NCI-H1694 treated with DMSO at 0.1 percent for 48 hours (cell line): ENCODE data around the gene CACNA1C.

ENCODE experiments used
- DNase-seq: peaks from one replicate; lab custom pipeline; 2025; lab: John Stamatoyannopoulos, UW

The CACNA1C gene

GRCh38 chr12:2553388-2554126 lies 500.8 kb downstream of the CACNA1C start:
- no peak for DNase-seq

GRCh38 chr12:2555487-2556082 lies 502.8 kb downstream of the CACNA1C start:
- peak; percentile 97 for DNase-seq

GRCh38 chr12:2557597-2557996 lies 504.8 kb downstream of the CACNA1C start:
- DNase-seq, result no peak

GRCh38 chr12:2559931-2560330 lies 507.1 kb downstream of the CACNA1C start:
- DNase-seq, result no peak

- DNase-seq, result no peak
Observed at GRCh38 chr12:2560356-2560755, 507.6 kb downstream of the CACNA1C start.

GRCh38 chr12:2561367-2561766 lies 508.6 kb downstream of the CACNA1C start:
- DNase-seq, result no peak

- DNase-seq, result no peak
Observed at GRCh38 chr12:2562400-2562799, 509.6 kb downstream of the CACNA1C start.

GRCh38 chr12:2563709-2564108 lies 510.9 kb downstream of the CACNA1C start:
- no peak for DNase-seq

- DNase-seq, result no peak
Observed at GRCh38 chr12:2566161-2566560, 513.4 kb downstream of the CACNA1C start.

GRCh38 chr12:2567711-2568110 lies 514.9 kb downstream of the CACNA1C start:
- no peak for DNase-seq

GRCh38 chr12:2570562-2570961 lies 517.8 kb downstream of the CACNA1C start:
- no peak for DNase-seq

GRCh38 chr12:2574355-2574935 lies 521.7 kb downstream of the CACNA1C start:
- DNase-seq, result no peak

- no peak for DNase-seq
Observed at GRCh38 chr12:2575245-2575644, 522.5 kb downstream of the CACNA1C start.

- no peak for DNase-seq
Observed at GRCh38 chr12:2578211-2578610, 525.4 kb downstream of the CACNA1C start.

- DNase-seq, result no peak
Observed at GRCh38 chr12:2578772-2579171, 526.0 kb downstream of the CACNA1C start.

GRCh38 chr12:2580821-2581220 lies 528.0 kb downstream of the CACNA1C start:
- no peak for DNase-seq

GRCh38 chr12:2581293-2582045 lies 528.7 kb downstream of the CACNA1C start:
- DNase-seq, result no peak

GRCh38 chr12:2582631-2583030 lies 529.8 kb downstream of the CACNA1C start:
- DNase-seq, result no peak

- DNase-seq, result peak; percentile 37
Observed at GRCh38 chr12:2583091-2583497, 530.3 kb downstream of the CACNA1C start.

GRCh38 chr12:2583642-2584401 lies 531.0 kb downstream of the CACNA1C start:
- no peak for DNase-seq

- DNase-seq, result peak; percentile 99
Observed at GRCh38 chr12:2586156-2587038, 533.6 kb downstream of the CACNA1C start.
